ENCODE measurements around the gene CDKAL1. TPM values are rescaled to one million over a fixed set of nuclear protein-coding genes. Genes with fewer than 3 reads are reported as not detected.

Gene CDKAL1
- total RNA-seq, 4 donors from 2014 or later = 15.2 to 17.9 (median 17.1) TPM

DNA sequence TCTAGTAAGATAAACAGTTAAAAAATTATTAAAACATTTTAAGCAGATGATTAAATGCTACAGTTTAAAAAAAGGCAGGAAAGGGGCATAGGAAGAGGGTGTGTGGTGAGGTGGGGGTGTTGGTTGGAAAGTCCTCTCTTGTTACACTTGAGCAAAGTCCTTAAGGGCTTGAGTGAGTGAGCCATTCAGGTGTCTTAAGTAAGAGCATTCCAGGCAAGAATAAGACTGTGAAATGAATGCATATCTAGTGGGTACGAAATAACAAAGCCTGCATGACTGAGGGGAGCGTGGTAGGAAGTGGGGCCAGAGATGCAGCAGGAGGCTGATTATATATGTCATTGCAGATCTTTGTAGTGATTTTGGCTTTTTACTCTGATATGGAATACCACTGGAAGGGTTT, 5.1 kb downstream of the CDKAL1 start:
- TF ChIP-seq, protein P1, sequence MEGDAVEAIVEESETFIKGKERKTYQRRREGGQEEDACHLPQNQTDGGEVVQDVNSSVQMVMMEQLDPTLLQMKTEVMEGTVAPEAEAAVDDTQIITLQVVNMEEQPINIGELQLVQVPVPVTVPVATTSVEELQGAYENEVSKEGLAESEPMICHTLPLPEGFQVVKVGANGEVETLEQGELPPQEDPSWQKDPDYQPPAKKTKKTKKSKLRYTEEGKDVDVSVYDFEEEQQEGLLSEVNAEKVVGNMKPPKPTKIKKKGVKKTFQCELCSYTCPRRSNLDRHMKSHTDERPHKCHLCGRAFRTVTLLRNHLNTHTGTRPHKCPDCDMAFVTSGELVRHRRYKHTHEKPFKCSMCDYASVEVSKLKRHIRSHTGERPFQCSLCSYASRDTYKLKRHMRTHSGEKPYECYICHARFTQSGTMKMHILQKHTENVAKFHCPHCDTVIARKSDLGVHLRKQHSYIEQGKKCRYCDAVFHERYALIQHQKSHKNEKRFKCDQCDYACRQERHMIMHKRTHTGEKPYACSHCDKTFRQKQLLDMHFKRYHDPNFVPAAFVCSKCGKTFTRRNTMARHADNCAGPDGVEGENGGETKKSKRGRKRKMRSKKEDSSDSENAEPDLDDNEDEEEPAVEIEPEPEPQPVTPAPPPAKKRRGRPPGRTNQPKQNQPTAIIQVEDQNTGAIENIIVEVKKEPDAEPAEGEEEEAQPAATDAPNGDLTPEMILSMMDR (IDR thresholded peaks at IDR 0.05; ENCODE audit: low read depth) = no peak

DNA sequence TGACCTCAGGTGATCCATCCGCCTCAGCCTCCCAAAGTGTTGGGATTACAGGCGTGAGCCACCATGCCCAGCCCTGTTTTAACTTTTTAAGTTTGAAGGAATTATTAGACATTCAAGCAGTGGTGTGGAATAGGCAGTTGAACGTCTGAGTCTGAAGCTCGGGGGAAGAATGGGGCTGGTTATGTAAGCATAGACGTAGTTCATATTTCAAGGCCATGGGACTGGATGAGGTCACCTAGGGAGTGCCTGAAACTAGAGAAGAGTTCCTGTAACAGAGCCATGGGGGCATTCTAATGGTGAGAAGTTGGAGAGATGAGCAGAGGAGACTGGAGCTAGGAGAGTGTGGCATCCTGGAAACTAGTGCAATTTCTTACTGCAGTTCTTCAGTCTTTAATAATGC, 6.4 kb downstream of the CDKAL1 start:
- TF ChIP-seq, protein P1 (IDR thresholded peaks at IDR 0.05; ENCODE audit: low read depth) = no peak

GRCh38 chr6:20541382-20541781, 7.1 kb downstream of the CDKAL1 start:
- TF ChIP-seq, protein P1 (IDR thresholded peaks at IDR 0.05; ENCODE audit: low read depth) = no peak

GRCh38 chr6:20542927-20543602, 8.8 kb downstream of the CDKAL1 start:
- TF ChIP-seq, protein P1 (IDR thresholded peaks at IDR 0.05; ENCODE audit: low read depth) = no peak

DNA sequence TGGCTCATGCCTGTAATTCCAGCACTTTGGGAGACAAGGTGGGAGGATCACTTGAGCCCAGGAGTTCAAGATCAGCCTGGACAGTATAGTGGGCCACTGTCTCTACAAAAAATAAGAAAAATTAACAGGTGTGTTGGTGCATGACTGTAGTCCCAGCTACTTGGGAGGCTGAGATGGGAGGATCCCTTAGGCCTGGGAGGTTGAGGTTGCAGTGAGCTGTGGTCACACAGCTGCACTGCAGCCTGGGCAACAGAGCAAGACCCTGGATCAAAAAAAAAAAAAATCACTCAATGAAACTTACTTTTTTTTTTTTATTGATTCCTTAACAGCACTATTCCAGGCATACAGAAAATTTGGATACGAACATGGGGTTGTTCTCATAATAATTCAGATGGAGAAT, 14.0 kb downstream of the CDKAL1 start:
- TF ChIP-seq, protein P1 (IDR thresholded peaks at IDR 0.05; ENCODE audit: low read depth) = no peak

DNA sequence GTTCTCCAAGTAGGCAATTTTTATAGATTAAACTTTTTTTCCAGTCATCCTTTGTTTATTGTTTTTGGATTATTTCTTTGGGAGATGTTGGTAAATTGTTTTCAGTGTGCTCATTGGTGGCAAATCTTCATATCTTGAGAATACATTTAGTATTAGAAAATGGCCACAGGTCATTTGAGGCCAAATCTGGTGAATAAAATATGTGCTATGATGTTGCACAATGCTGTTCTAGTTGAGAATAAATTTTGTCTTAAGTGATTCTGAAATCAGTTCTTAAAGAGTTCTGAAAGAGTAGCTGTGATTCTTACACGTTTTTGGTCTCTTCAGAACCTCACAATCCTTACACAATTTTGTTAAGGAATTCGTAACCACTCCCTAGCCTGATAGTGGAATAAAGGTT, 20.1 kb downstream of the CDKAL1 start:
- TF ChIP-seq, protein P1 (IDR thresholded peaks at IDR 0.05; ENCODE audit: low read depth) = no peak

DNA sequence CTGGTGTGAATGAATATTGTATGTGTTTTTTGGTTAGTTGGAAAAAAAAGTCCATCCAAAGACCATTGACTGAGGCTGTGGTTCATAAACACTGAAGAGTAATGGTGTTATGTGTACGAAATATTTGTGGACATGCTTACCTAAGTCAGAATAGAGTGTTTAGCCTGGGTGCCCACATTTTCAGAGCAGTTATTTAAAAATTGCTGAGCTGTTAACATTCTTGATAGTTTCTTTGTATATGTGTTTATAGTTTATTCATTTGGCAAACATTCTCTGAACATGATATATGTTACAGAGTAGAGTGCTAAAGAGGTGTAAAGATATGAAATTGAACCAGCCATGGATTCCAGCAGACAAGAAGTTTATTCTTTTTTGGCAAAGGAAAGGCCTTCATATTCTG, 20.6 kb downstream of the CDKAL1 start:
- TF ChIP-seq, protein P1 (IDR thresholded peaks at IDR 0.05; ENCODE audit: low read depth) = no peak
